NT2/D1 (cell line): ENCODE data around the gene KRTAP5-1.

Experiments
- DNase-seq: peaks from one replicate; pipeline ENCODE4 v3.0.0-alpha.2; 2011; ENCODE audit warnings: low read depth, low spot score
- H3K27me3 ChIP-seq: 2 replicates; pipeline ENCODE4 v1.6.0; 2011; ENCODE audit warnings: mild to moderate bottlenecking; ENCODE audit not compliant: insufficient read length, insufficient read depth
- H3K36me3 ChIP-seq: 2 replicates; pipeline ENCODE4 v1.6.1; 2011; ENCODE audit warnings: mild to moderate bottlenecking, low read length, mixed read lengths; ENCODE audit not compliant: insufficient read depth, insufficient read length
- H3K4me1 ChIP-seq: 2 replicates; pipeline ENCODE4 v1.5.1; 2011; ENCODE audit not compliant: insufficient read depth, insufficient read length
- H3K4me3 ChIP-seq: 2 replicates; pipeline ENCODE4 v1.5.1; 2011; ENCODE audit warnings: low read depth; ENCODE audit not compliant: insufficient read length
- H3K9ac ChIP-seq: 2 replicates; pipeline ENCODE4 v1.6.0; 2011; ENCODE audit warnings: low read depth; ENCODE audit not compliant: insufficient read length
- H3K9me3 ChIP-seq: 2 replicates; pipeline ENCODE4 v1.5.1; 2011; ENCODE audit warnings: mild to moderate bottlenecking, low read length; ENCODE audit not compliant: insufficient read depth
- SUZ12 ChIP-seq: IDR thresholded peaks from 2 replicates; pipeline ENCODE4 v1.6.1; 2011; ENCODE audit not compliant: insufficient read length, insufficient read depth; ENCODE audit errors: extremely low read depth
- YY1 ChIP-seq: IDR thresholded peaks from 2 replicates; pipeline ENCODE4 v1.6.1; 2011; ENCODE audit not compliant: insufficient read length, insufficient read depth
- ZNF274 ChIP-seq: IDR thresholded peaks from 2 replicates; pipeline ENCODE4 v1.6.1; 2011; ENCODE audit warnings: mild to moderate bottlenecking, low read depth, low read length

The KRTAP5-1 gene

DNA sequence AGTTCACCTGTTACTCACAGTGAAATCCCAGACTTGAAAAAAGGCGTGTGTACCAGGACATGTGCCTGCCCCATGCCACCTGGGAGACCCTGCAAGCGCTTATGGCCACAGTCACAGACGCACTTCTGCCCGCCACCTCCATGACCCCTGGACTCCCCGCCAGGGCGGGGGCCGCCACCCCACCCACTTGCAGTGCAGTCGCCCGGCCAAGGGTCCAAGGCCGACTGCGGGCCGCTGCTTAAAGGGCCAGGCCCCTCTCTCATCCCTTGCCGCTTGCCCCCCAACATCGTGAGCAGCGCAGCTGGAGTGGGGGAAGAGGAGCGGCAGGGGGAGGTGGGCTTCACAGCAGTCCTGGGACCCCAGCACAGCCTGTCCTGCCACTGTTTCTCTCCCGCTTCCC is 23.8 kb downstream of the KRTAP5-1 start:
- H3K27me3 ChIP-seq = peaks cover 5% of the 10 kb centered on the region
- H3K36me3 ChIP-seq = peaks cover 74% of the 10 kb centered on the region
- peaks cover 53% of the 10 kb centered on the region for H3K4me1 ChIP-seq
- no peaks in the 10 kb centered on the region for H3K9me3 ChIP-seq
- no peak overlapping the region for H3K9ac ChIP-seq
- no peak for DNase-seq
- TF ChIP-seq SUZ12 (no peak), YY1 (no peak), ZNF274 (no peak)
- H3K4me3 ChIP-seq = no peak overlapping the region

GRCh38 chr11:1560649-1561251 is 24.3 kb downstream of the KRTAP5-1 start:
- peaks cover 5% of the 10 kb centered on the region for H3K27me3 ChIP-seq
- peaks cover 75% of the 10 kb centered on the region for H3K36me3 ChIP-seq
- no peak for DNase-seq
- peaks cover 50% of the 10 kb centered on the region for H3K4me1 ChIP-seq
- H3K9ac ChIP-seq = peak overlapping the region; percentile 50
- H3K9me3 ChIP-seq = no peaks in the 10 kb centered on the region
- TF ChIP-seq YY1 (no peak), SUZ12 (no peak), ZNF274 (no peak)
- no peak overlapping the region for H3K4me3 ChIP-seq

GRCh38 chr11:1560002-1560648 is 25.0 kb downstream of the KRTAP5-1 start:
- peaks cover 52% of the 10 kb centered on the region for H3K4me1 ChIP-seq
- peaks cover 3% of the 10 kb centered on the region for H3K27me3 ChIP-seq
- TF ChIP-seq ZNF274 = no peak
- no peak for TF ChIP-seq SUZ12
- no peak for TF ChIP-seq YY1
- DNase-seq = no peak
- peak overlapping the region; percentile 50 for H3K9ac ChIP-seq
- H3K9me3 ChIP-seq = no peaks in the 10 kb centered on the region
- no peak overlapping the region for H3K4me3 ChIP-seq
- peaks cover 77% of the 10 kb centered on the region for H3K36me3 ChIP-seq

GRCh38 chr11:1559111-1559951 is 25.8 kb downstream of the KRTAP5-1 start:
- no peaks in the 10 kb centered on the region for H3K9me3 ChIP-seq
- TF ChIP-seq SUZ12 (no peak), YY1 (no peak), ZNF274 (no peak)
- peaks cover 49% of the 10 kb centered on the region for H3K4me1 ChIP-seq
- H3K27me3 ChIP-seq = no peaks in the 10 kb centered on the region
- DNase-seq = no peak
- no peak overlapping the region for H3K4me3 ChIP-seq
- H3K36me3 ChIP-seq = peaks cover 76% of the 10 kb centered on the region
- peak overlapping the region; percentile 21 for H3K9ac ChIP-seq

DNA sequence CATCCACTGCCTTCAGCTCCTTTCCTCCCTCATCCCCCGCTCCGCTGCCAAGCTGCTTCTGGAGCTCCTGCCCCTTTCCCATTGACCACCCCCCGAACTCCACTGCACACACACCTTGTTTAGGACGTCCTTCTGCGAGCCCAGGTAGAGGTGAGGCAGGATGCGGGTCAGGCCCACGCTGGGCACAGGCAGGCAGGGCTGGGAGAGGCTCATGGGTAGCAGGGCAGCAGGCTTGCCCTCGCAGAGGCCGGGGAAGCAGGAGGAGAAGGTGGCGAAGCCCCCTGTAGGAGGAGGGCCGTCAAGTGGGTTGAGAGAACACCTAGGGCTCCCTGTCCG is 26.3 kb downstream of the KRTAP5-1 start:
- Histone ChIP-seq H3K9me3 (no peaks in the 10 kb centered on the region), H3K36me3 (peaks cover 72% of the 10 kb centered on the region), H3K27me3 (no peaks in the 10 kb centered on the region), H3K4me3 (no peak overlapping the region), H3K9ac (no peak overlapping the region), H3K4me1 (peaks cover 45% of the 10 kb centered on the region)
- DNase-seq = no peak
- TF ChIP-seq ZNF274 = no peak
- TF ChIP-seq SUZ12 = no peak
- TF ChIP-seq YY1 = no peak

- Histone ChIP-seq H3K9me3 (no peaks in the 10 kb centered on the region), H3K36me3 (peaks cover 66% of the 10 kb centered on the region), H3K9ac (no peak overlapping the region), H3K27me3 (no peaks in the 10 kb centered on the region), H3K4me1 (peaks cover 46% of the 10 kb centered on the region), H3K4me3 (no peak overlapping the region)
- no peak for TF ChIP-seq YY1
- TF ChIP-seq SUZ12 = no peak
- TF ChIP-seq ZNF274 = no peak
- no peak for DNase-seq
Observed at GRCh38 chr11:1557904-1558774, 26.9 kb downstream of the KRTAP5-1 start.
